NCI-H774 (cell line): ENCODE data around the gene MLF2.

Experiments used
- DNase-seq: peaks from one replicate; lab custom pipeline; 2025; lab: John Stamatoyannopoulos, UW

The MLF2 gene

GRCh38 chr12:6752921-6753771 is at the start of gene MLF2:
Gene MLF2 (minus strand): TSS chr12:6753141. CDS start chr12:6752334, 807 bp downstream.
- peak; percentile 98 for DNase-seq

- DNase-seq = no peak
Observed at GRCh38 chr12:6799147-6799546, 46.2 kb upstream of the MLF2 start.

GRCh38 chr12:6796576-6796975 is 43.6 kb upstream of the MLF2 start:
- no peak for DNase-seq

GRCh38 chr12:6795088-6795487 is 42.1 kb upstream of the MLF2 start:
- DNase-seq = no peak

- DNase-seq = no peak
Observed at GRCh38 chr12:6792522-6793201, 39.7 kb upstream of the MLF2 start.

- no peak for DNase-seq
Observed at GRCh38 chr12:6791931-6792520, 39.1 kb upstream of the MLF2 start.

GRCh38 chr12:6790496-6791150 is 37.7 kb upstream of the MLF2 start:
- no peak for DNase-seq

- DNase-seq = no peak
Observed at GRCh38 chr12:6788972-6789924, 36.3 kb upstream of the MLF2 start, which contains the start of gene CD4. Gene CD4 (plus strand): TSS chr12:6789528. CDS start chr12:6800139, 10,611 bp downstream.

GRCh38 chr12:6787309-6787708 is 34.4 kb upstream of the MLF2 start:
- no peak for DNase-seq

- no peak for DNase-seq
Observed at GRCh38 chr12:6786416-6787094, 33.6 kb upstream of the MLF2 start.

- DNase-seq = no peak
Observed at GRCh38 chr12:6784761-6785160, 31.8 kb upstream of the MLF2 start.

- no peak for DNase-seq
Observed at GRCh38 chr12:6784296-6784695, 31.4 kb upstream of the MLF2 start.

- no peak for DNase-seq
Observed at GRCh38 chr12:6783828-6784227, 30.9 kb upstream of the MLF2 start.

- DNase-seq = no peak
Observed at GRCh38 chr12:6782850-6783566, 30.1 kb upstream of the MLF2 start.

GRCh38 chr12:6782119-6782518 is 29.2 kb upstream of the MLF2 start:
- no peak for DNase-seq

GRCh38 chr12:6780573-6780972 is 27.6 kb upstream of the MLF2 start:
- DNase-seq = no peak

GRCh38 chr12:6779708-6780432 is 26.9 kb upstream of the MLF2 start:
- no peak for DNase-seq

GRCh38 chr12:6778574-6779550 is 25.9 kb upstream of the MLF2 start:
- DNase-seq = peak; percentile 93
